ENCODE results near the gene LUZP4.

Gene LUZP4

GRCh38 chrX:115350711-115351381 lies 61.3 kb downstream of the LUZP4 start:
- Histone ChIP-seq H3K9ac (ENCODE audit: low read length) (no peak overlapping the region), H3K27me3 (ENCODE audit: low read length) (no peaks in the 10 kb centered on the region), H3K9me3 (ENCODE audit: insufficient read depth, low read length) (no peaks in the 10 kb centered on the region), H3K79me2 (ENCODE audit: insufficient read depth, low read length) (no peaks in the 10 kb centered on the region), H3K27ac (ENCODE audit: low read depth, low read length) (no peak overlapping the region), H3K4me3 (ENCODE audit: insufficient read depth, low read length, poor library complexity, severe bottlenecking) (no peak overlapping the region), H3K9me2 (replicated peaks; ENCODE audit: insufficient read depth, low read length) (no peaks in the 10 kb centered on the region), H3F3A (ENCODE audit: insufficient read depth) (no peaks in the 10 kb centered on the region), H3K4me2 (ENCODE audit: low read depth, low read length, poor library complexity, severe bottlenecking) (no peak overlapping the region), H3K36me3 (ENCODE audit: low read length) (no peaks in the 10 kb centered on the region), H2AFZ (ENCODE audit: low read depth, low read length, severe bottlenecking) (no peak overlapping the region), H4K20me1 (ENCODE audit: low read depth, low read length) (no peaks in the 10 kb centered on the region)
- no peak for TF ChIP-seq CTCF (IDR thresholded peaks at IDR 0.05; ENCODE audit: insufficient read depth, low read length, poor library complexity, severe bottlenecking)
- TF ChIP-seq EZH2phosphoT487 (conservative IDR thresholded peaks at IDR 0.05; ENCODE audit: low read length): no peak

GRCh38 chrX:115356369-115356768 lies 66.9 kb downstream of the LUZP4 start:
- no peaks in the 10 kb centered on the region for H4K20me1 ChIP-seq (ENCODE audit: low read depth, low read length)
- H3K4me2 ChIP-seq (ENCODE audit: low read depth, low read length, poor library complexity, severe bottlenecking): no peak overlapping the region
- TF ChIP-seq CTCF (IDR thresholded peaks at IDR 0.05; ENCODE audit: insufficient read depth, low read length, poor library complexity, severe bottlenecking): no peak
- no peak for TF ChIP-seq EZH2phosphoT487 (conservative IDR thresholded peaks at IDR 0.05; ENCODE audit: low read length)
- no peak overlapping the region for H3K9ac ChIP-seq (ENCODE audit: low read length)
- H3K27me3 ChIP-seq (ENCODE audit: low read length): no peaks in the 10 kb centered on the region
- H3K4me3 ChIP-seq (ENCODE audit: insufficient read depth, low read length, poor library complexity, severe bottlenecking): no peak overlapping the region
- H3K9me2 ChIP-seq (replicated peaks; ENCODE audit: insufficient read depth, low read length): no peaks in the 10 kb centered on the region
- H3K9me3 ChIP-seq (ENCODE audit: insufficient read depth, low read length): no peaks in the 10 kb centered on the region
- no peak overlapping the region for H2AFZ ChIP-seq (ENCODE audit: low read depth, low read length, severe bottlenecking)
- H3K27ac ChIP-seq (ENCODE audit: low read depth, low read length): no peak overlapping the region
- no peaks in the 10 kb centered on the region for H3K79me2 ChIP-seq (ENCODE audit: insufficient read depth, low read length)
- no peaks in the 10 kb centered on the region for H3F3A ChIP-seq (ENCODE audit: insufficient read depth)
- H3K36me3 ChIP-seq (ENCODE audit: low read length): no peaks in the 10 kb centered on the region

Data from SU-DHL-6 (cell line).